GM18858 (cell line): ENCODE results near the gene ARIH1.

Source experiments
- ATAC-seq: cut with Tn5 transposase; IDR thresholded peaks from one replicate; pipeline ENCODE4 v1.9.1; 2021; ENCODE audit not compliant: unreplicated experiment

ARIH1 gene

DNA sequence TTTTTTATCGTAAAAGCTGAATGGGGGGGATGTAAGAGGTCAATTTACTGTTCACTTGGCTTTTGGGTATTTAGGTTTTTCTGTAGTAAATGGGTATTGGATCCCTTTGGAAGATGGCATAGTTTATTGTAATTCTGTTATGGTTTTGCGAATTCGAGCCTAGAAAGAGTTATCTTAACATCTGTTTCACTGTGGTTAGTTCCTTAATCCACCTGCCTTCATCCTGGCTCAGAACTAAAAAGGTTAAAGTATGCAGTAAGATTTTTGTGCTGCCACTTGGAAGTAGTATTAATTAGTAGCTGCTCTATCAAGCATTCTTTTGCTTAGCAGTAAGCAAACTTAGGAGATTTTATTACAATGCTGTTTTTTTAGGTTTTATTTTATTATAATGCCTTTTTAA, 62.4 kb downstream of the ARIH1 start:
- no peak for ATAC-seq

DNA sequence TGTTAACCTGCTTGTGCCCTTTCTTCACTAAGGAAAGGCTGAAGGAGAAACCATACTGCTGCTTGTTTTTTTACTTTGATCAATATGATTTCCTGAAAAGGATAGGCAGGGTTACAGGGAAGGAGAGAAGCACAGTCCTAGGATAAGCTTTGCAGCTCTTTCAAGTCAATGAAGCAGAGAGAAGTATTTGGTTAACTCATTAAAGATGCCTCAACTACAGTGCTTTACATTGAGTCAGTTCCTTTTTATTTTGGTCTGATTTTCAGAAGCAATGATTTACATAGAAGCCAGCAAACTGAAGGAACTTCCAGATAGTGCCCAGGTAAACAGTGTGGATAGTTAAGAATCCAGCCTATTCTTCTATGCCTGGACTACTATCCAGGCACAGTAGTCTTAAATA, 64.8 kb downstream of the ARIH1 start:
- ATAC-seq: no peak

DNA sequence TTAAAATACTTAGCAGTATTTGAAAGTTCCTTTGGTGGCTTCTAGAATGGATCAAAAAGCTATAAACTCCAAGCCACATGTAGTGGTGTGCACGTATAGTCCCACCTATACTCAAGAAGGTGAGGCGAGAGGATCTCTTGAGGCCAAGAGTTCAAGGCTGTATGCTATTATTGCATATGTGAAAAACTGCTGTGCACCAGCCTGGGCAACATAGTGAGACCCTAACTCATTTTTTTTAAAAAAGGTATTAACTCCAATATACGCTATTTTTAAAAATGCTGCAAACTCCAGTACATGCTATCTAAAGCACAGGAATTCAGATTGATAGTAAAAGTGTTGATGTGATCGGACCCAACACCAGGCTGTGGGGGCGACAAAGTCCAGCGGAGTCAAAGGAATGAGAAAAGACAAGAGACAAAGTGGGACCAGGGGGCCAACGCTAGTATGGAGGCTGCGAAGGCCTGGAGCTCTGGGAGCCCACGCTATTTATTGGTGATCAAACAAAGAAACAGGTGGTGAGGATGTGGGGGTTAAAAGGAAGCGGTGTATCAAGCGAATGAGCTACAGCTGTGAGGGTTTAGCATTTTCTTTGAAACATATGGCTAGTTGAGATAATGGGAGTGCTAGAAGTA, 66.6 kb downstream of the ARIH1 start:
- ATAC-seq: no peak

DNA sequence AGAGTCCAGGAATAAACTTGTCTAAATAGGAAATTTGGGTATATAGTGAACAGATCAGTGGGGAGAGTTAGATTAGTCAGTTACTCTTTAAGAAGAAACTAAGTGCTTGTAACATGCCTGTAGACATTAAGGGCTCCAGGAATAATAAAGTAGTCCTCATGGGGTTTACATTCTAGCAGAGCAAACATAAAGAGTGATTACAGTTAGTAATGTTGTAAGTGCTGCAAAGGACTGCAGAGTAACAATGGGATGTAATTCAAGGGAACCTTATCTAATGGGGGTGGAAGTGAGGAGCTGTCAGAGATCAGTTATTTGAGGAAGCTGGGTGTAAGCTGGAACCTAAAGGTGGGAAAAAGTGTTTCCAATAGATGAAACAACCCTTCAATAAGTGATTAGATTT, 67.5 kb downstream of the ARIH1 start:
- no peak for ATAC-seq

DNA sequence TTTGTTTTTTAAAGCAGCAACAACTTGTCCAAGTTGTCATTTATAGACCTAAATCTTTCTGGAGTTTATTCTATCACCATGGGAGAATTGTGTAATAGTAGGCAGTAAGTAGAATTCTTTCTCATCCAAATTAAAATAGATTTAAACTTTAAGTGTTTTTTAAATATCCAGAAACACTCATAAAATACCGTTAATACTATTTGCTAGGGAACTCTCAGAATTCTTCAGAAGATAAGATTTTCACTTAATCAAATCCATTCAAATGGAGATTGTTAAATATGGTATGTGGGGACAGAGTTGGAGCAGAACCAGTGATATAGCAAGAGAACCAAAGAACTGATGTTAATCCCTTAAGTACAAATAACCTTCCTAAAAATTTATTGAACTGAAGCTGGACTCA, 71.0 kb downstream of the ARIH1 start:
- no peak for ATAC-seq

DNA sequence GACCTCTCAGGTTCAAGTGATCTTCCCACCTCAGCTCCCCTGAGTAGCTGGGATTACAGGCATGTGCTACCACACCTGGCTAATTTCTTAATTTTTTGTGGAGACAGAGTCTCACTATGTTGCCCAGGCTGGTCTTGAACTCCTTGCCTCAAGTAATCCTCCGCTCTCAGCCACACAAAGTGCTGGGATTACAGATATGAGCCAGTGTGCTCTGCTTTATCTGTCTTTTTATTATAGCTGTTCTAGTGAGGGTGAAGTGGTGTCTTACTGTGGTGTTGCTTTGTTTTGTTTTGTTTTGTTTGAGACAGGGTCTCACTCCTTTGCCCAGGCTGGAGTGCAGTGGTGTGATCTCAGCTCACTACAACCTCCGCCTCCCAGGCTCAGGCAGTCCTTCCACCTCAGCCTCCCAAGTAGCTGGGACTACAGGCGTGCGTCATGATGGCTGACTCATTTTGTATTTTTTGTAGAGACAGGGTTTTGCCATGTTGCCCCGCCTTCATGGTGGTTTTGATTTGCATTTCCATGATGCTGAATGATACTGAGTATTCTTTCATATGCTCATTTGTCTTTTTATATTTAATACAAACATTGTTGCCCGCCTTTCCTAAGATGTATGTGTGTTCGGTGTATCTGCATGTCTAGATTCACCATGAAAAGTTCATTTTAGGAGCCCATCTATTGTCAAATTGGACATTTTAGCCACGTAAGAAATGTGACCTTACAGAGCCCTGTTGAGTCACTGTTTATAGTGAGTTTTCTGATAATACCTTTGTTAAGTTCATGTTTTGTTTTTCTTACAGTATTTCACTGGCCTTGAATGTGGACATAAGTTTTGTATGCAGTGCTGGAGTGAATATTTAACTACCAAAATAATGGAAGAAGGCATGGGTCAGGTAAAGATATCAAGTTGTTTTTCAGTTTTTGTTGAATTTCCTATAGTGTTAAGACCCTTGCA, 80.6 kb downstream of the ARIH1 start:
- no peak for ATAC-seq

DNA sequence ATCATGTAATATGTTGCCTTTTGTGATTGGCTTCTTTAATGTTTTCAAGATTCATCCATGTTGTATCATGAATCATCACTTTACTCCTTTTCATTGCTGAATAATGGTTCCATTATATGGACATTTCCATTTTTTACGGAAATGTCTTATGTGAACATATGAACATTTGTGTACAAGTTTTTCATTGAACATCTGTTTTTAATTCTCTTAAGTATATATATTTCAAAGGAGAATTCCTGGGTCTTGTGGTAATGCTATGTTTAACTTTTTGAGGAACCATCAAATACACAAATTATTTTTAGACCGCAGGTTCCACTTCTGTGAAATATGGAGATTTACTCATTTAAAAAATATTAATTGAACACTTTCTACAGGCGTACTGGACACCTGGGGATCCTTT, 85.7 kb downstream of the ARIH1 start:
- no peak for ATAC-seq

DNA sequence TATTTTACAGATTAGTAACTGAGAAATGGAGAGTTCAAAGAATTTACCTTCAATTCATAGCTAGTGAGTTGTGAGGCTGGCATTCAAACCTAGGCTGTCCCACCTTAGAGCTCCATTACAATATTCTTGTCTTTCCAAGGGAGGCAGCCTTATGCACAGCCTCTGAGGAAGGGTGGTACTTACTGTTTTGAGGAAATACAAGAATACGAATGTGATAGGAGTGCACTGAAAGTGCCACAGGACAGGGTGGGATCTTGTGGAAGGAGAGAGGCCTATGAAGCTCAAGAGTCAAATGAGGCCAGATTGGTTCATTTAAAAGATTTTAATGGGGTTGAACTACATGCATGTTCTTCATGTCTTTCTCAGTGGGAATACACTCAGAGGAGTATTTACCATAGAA, 86.3 kb downstream of the ARIH1 start:
- no peak for ATAC-seq

DNA sequence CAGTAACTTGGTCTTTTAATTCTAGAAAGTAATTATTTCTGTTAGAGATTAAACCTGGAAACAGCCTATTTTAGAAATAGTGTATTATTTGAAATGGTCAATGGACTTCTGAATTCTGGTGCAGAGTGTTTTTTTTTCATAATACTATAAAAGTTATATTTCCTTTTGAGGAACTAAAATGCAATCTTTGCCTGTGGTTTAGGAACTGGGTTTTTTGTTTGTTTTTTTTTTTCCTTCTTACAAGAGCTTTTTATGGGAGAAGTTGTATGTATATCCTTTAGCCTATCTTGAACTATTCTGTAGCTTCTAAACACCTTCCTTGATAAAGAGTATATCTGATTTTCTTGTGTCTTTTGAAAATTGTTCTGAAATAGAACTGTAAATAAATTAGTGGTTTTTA, 88.3 kb downstream of the ARIH1 start:
- no peak for ATAC-seq

DNA sequence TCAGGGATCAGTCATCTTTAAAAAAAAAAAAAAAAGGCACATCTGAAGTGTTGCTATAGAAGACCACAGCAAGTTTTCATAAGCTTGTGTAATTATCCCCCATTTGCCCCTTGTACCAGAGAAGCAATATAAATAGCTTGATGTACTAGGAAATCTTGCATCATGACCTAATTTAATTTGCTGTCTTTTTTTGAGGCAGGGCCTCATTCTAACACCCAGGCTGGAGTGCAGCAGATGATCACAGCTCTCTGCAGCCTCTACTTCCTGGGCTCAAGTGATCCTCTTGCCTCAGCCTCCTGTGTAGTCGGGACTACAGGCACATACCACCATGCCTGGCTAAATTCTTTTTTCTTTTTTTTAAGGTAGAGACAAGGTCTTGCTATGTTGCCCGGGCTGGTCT, 88.7 kb downstream of the ARIH1 start:
- ATAC-seq: no peak

DNA sequence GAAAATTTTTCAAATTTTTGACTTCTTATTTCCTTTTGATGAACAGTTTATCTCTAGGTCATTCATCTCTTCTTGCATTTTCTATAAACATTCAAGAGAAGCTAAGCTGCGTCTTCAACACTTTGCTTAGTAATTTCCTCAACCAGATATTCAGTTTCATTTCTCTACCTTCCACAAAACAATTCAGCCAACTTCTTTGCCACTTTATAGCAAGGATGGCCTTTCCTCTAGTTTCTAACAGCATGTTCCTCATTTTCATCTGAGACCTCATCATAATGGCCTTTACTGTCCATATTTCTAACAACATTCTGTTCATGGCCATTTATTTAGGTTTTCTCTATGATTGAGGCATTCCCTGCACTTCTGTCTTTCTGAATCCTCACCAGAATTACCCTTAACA, 90.0 kb downstream of the ARIH1 start:
- no peak for ATAC-seq

DNA sequence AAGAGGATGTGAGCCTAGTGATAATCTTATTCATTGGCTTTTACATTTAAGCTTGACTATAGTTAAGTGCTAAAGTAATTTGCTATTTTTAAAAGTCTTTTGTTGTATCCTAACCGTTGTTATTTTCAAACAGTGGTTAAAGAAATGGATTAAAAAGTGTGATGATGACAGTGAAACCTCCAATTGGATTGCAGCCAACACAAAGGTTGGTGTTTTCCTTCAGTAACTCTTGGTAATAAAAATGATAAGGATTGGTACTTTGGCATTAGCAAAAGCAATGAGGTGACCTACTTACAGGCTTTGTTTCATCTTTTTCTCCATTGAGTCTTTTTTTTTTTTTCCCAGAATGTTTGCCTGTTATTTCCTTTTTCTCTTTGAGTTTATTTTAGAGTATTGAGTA, 92.8 kb downstream of the ARIH1 start:
- ATAC-seq: no peak

DNA sequence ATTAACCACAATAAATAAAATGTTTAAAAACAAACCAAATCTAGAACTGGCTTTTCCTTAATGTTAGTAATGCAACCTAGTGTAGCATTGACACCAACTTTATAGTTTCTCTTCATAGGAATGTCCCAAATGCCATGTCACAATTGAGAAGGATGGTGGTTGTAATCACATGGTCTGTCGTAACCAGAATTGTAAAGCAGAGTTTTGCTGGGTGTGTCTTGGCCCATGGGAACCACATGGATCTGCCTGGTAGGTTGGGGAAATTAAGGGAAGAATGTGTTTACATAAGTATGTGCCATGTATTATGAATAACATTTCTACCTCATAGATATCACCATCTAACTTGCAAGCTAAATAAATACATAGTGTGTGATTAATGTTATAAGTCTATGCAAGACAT, 95.9 kb downstream of the ARIH1 start:
- ATAC-seq: no peak

DNA sequence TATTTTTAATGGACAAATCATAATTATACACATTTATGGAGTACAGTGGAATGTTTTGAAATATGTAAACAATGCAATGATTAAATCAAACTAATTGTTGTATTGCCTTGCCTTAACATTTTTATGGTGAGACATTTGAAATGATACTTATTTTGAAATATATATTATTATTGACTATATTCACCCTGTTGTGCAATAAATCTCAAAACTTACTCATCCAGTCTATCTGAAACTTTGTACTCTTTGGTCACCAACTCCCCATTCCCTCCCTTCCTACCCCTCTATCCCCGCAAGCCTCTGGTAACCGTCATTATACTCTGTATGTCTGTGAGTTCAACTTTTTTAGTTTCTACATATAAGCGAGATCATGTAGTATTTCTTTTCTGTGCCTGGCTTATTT, 105.7 kb downstream of the ARIH1 start:
- no peak for ATAC-seq

DNA sequence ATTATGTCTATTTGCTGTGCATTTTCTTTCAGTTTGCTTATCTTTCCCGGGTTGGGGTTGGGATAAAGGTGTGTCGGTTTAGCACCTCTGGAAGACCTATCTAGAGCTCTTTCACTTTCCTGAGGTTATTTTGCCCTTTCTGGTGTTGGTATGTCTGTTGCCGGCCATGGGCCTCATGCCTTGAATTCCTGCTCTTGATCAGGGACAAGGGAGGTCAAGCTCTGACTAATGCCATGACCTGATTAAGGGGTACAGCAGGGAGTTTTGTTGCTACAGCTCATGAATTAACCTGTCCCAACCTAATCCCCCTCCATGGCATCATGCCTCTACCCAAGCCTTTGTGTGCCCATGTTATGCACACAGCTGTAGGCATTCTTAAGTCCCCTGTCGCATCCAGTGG, 109.9 kb downstream of the ARIH1 start:
- no peak for ATAC-seq

DNA sequence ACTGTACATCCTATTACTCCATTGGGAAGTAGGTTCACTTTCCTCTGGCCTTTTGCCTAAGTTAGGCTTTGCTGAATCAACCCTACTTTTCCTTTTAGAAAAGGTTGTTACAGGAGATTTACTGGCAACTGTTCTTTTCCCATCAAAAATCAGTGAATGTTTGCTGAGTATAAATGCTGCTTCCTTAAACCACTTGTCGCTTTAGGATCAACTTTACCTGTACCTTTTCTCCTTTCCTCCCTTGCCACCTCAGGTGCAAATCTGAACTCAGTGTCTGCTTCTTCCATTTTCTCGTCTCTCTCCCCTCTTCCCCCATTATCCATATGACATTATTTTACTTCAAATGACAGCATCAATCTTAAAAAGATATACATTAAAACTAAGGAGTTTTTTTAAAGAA, 110.9 kb downstream of the ARIH1 start:
- no peak for ATAC-seq

DNA sequence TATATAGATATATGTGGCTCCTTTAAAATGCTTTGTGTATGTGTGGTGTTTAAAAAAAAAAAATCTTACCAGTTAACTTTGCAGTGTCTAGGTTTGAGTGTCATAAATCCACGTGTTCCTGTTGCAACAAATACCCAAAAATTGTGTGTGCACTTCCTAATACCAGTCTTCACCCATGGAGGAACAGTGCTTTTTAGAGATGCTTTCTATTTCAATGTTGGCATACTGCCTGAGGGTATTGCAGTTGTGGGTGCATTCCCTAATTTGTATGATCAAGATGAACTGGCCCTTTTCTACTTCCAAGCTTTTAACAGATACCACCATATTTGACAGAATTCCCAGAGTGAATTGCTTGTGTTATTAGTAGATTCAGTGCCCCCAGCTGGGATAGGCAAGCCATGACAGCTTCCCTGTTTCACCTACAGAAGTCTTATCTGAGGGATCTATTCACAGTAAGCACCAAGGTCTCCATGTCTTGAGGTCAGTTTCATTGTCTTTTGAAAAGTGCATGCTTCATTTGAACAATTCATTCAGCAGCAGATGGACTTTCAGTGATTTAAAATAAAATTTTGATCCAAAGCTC, 111.4 kb downstream of the ARIH1 start:
- ATAC-seq: no peak

DNA sequence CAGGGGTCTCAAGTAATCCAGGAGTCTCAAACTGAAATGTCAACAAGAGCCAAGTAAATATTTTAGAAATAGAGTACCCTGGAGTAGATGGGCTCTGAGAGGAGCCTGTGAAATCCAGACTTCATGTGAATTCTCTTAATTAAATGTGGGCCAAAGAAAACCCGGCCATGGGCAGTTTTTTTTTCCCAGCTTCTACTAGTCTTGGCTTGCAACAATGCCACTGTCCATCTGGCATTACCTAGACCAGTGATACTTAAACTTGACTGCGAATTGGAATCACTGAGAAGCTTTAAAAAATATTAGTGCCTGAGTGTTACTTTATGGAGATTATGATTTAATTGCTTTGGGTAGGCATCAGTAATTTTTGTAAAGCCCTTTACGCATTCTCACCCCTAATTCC, 114.0 kb downstream of the ARIH1 start:
- ATAC-seq: no peak

DNA sequence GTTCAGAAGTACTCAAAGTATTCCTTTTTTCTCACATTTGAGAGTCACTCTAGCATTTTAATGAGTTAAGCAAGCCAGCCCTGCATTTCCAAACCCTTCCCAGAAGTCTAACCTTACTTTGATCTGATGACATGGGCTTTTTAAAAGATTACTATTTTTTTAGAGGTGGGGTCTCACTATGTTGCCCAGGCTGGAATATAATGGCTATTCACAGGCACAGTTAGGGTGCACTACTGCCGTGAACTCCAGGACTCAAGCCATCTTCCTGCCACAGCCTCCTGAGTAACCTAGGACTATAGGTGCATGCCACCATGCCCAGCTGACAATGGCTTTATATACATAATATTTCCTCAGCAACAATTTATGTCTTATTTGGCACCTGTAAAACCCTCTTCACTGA, 116.3 kb downstream of the ARIH1 start:
- ATAC-seq: no peak

DNA sequence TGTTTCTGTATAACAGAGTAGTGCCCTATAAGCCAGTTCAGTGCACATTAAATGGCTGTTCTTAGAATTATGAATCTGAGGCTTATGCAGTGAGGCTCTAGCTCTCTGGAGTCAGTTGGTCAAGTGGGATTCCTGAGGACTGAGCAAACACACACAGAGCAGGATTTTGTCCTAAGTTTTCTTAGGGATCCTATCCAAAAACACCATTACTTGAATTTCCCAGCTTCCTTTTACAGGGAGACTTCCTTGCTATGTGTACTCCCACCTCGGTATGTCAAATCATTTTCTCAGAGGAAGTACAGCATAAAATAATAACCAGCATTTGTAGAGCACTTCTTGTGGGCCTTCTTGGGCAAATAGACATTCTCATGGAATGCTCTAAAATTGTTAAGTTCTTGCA, 117.2 kb downstream of the ARIH1 start:
- no peak for ATAC-seq

DNA sequence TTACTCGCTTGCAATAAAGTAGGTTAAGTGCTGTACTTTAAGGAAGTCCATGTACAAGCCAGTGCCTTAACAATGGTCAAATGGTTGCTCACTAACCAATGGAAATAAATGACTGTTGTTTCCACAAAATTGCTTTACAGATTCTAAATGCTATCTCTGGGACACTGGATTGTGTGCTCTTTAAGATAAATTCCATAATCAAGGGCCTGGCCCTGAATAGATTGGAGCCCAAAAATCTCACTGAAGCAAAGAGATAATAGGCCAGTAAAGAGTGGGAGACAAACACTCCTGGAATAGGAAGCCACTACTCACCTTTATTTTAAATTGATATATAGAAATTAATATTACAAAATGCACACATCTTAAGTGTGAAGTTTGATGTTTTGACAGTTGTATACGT, 118.0 kb downstream of the ARIH1 start:
- no peak for ATAC-seq

DNA sequence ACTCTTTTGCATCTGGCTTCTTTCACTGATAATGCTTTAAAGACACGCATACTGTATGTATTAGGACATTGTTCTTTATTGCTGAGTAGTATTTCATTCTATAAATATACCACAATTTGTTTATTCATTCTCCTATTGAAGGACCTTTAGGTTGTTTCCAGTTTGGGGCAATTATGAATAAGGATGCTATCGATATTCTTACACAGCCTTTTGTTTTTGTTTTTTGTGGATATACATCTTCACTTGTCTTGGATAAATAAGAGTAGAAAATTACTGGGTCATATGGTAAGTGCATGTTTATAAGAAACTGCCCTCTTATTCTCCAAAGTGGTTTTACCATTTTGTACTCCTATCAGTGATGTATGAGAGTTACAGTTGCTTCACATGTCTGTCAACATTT, 118.5 kb downstream of the ARIH1 start:
- ATAC-seq: no peak
